KG1 (cell line): ENCODE measurements around the gene YPEL2.
"Not testable (repeated sequence)": the region's sequence is repeated elsewhere in the genome, so short reads cannot be mapped to it uniquely, and the experiment has no call there.

Experiments used
- DNase-seq: peaks from one replicate; lab custom pipeline; 2025; lab: John Stamatoyannopoulos, UW

The YPEL2 gene

GRCh38 chr17:59331129-59331928, at the start of gene YPEL2:
Gene YPEL2, plus strand, starts transcription at chr17:59331655. Its CDS starts 21,755 bp downstream, at chr17:59353410.
- DNase-seq = peak; percentile 84

GRCh38 chr17:59284317-59284716, 47.1 kb upstream of the YPEL2 start:
- DNase-seq = no peak

GRCh38 chr17:59287452-59287851, 44.0 kb upstream of the YPEL2 start:
- DNase-seq = no peak

DNA sequence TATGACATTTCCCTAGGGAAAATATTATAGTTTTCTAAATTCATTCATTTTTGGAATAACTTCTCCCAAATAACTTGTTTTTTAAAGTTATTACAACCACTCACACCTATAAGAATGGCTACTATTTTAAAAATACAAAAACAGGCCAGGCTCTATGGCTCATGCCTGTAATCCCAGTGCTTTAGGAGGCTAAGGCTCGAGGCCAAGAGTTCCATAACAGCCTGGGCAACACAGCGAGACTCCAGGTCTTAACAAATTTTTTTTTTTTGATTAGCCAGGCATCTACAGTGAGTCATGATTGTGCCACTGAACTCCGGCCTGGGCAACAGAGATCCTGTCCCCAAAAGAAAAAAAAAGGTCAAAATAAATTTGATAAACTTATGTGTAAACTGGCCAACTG, 43.6 kb upstream of the YPEL2 start:
- no peak for DNase-seq

- no peak for DNase-seq
Observed at GRCh38 chr17:59289981-59290301, 41.5 kb upstream of the YPEL2 start.

DNA sequence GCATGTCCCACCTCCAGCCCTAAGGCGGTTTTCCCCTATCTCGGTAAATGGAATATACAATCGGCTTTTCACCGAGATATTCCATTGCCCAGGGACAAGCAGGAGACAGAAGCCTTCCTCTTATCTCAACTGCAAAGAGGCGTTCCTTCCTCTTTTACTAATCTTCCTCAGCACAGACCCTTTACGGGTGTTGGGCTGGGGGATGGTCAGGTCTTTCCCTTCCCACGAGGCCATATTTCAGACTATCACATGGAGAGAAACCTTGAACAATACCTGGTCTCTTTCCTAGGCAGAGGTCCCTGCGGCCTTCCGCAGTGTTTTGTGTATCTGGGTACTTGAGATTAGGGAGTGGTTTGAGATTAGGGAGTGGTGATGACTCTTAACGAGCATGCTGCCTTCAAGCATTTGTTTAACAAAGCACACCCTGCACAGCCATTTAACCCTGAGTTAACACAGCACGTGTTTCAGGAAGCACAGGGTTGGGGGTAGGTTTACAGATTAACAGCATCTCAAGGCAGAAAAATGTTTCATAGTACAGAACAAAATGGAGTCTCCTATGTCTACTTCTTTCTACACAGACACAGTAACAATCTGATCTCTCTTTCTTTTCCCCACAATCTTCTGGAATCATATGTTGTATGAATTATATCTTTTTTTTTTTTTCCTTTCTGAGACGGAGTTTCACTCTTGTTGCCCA, 41.0 kb upstream of the YPEL2 start:
- not testable (repeated sequence) for DNase-seq

GRCh38 chr17:59292174-59292523, 39.3 kb upstream of the YPEL2 start:
- no peak for DNase-seq

DNA sequence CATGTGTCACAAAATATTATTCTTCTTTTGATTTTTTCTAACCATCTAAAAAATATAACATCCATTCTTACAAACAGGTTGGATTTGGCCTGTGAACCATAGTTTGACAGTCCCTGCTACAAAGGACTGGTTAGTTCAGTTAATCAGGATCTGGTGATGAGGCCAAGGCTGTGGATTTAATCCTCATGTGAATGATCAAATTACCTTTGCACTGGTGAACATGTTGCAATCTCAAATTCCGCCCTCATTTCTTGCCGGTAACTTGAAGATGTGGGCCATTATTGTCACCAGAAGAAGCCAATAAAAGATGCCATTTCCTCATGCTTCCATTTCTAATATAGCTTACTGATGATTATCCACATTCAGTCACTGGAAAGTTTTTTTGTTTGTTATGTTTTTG, 35.3 kb upstream of the YPEL2 start:
- DNase-seq = no peak

GRCh38 chr17:59298521-59298920, 32.9 kb upstream of the YPEL2 start:
- DNase-seq = no peak

- no peak for DNase-seq
Observed at GRCh38 chr17:59299400-59300092, 31.9 kb upstream of the YPEL2 start.

GRCh38 chr17:59300941-59301340, 30.5 kb upstream of the YPEL2 start:
- DNase-seq = no peak

- no peak for DNase-seq
Observed at GRCh38 chr17:59304811-59305210, 26.6 kb upstream of the YPEL2 start.

- DNase-seq = no peak
Observed at GRCh38 chr17:59310263-59310920, 21.1 kb upstream of the YPEL2 start.

- peak; percentile 69 for DNase-seq
Observed at GRCh38 chr17:59311051-59311468, 20.4 kb upstream of the YPEL2 start.

DNA sequence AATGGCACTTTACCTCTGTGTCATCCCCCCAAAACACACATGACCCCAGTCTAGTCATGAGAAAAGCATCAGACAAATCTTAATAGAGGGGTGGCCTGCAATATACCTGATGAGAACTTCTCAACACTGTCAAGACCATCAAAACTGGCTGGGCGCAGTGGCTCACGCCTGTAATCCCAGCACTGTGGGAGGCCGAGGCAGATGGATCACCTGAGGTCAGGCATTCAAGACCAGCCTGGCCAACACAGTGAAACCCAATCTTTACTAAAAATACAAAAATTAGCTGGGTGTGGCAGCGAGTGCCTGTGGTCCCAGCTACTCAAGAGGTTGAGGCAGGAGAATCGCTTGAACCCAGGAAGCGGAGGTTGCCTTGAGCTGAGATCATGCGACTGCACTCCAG, 19.9 kb upstream of the YPEL2 start:
- not testable (repeated sequence) for DNase-seq

DNA sequence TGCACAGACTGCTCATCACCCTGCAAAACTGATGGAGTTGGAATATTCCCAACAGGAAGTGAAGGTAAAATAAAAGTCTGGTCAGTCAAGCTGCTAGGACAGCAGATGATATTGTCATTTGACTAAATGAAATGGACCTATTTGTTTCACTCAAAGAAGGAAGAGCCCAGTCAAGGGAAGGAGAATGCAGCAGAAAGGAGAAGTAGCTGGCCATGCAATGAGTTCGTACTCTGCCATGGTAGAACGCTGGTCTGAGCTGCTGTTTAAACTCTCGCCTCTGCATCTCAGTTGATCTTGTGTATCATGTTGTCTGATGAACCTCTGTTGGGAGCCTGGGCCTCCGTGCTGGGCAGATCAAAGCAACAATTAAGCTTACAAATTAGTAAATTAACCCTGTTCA, 15.6 kb upstream of the YPEL2 start:
- DNase-seq = no peak

- no peak for DNase-seq
Observed at GRCh38 chr17:59327121-59327980, 4.1 kb upstream of the YPEL2 start.

- no peak for DNase-seq
Observed at GRCh38 chr17:59327981-59328290, 3.5 kb upstream of the YPEL2 start.

DNA sequence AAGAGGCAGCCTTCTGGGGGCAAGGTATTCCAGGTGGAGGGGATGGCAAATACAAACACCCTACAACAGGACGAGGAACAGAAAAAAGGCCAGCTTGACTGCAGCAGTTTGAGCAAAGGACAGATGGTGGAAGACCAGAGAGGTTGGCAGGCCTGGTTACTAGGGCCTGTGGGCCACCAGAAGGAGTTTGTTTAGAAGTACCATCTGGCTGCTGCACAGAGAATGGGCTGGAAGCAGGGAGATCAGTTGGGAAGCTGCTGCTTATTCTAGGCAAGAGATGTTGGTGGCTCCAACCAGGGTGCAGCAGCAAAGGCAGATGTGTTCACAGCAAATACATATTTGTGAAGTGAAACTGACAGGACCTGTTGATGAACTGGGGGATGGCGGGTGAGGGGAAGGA, 2.9 kb upstream of the YPEL2 start:
- no peak for DNase-seq

DNA sequence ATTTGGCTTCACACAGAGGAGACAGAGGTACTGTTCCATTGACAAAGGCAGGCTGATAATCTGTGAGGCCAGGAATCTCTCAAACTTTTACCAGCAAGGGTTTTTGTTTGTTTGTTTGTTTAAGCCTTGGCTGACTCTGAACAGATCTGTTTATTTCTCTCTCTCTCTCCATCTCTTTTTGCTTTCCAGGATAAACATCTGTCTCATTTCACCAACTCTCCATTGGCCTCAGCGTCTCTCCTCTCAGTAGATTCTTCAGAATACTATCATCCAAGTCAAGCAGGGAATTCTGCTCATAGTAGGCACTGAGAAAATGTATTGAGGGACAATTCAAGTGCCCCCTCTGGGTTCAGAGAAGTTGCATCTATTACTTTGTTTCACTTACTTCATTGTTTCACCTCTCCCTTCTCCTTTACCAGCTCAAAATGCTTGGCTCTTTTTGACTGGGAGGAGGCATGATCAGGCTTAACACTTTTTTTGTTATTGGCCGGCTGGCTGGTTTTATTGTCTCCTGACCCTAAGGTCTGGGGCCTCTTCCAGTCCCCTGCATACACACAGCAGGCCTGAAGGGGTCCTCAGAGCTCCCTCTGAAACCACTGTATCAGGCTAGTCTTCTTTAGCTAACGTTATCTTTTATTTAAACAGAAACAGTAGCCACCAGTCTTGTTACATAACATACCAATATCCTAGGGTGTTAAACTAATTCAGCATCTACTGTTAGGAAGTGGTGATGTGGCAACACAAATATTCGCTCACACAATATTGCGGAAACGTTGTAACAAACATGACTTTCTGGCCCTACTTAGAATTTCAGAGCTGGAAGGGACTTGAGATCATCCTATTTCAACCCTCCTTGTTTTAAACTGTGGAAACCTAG, 2.0 kb upstream of the YPEL2 start:
- peak; percentile 17 for DNase-seq
